Activated CD8-positive, alpha-beta T cell treated with anti-CD3 and anti-CD28 coated beads for 36 hours (primary cell): ENCODE results near the gene NUMBL. TPM values are rescaled to one million over a fixed set of nuclear protein-coding genes. Genes with fewer than 3 reads are reported as not detected.

Experiments used
- ATAC-seq: fragments of 200-7000 bp; cut with Tn5 transposase; one replicate; pipeline ENCODE4 v1.10.0; 2021; ENCODE audit warnings: mild to moderate bottlenecking, moderate library complexity
- CTCF ChIA-PET: fragments of 350-600 bp; sonication (Branson Sonifier 250); formaldehyde crosslinking; loops from one replicate; lab custom pipeline; 2021; ENCODE audit warnings: antibody characterized with exemption; lab: Charles Lee
- POLR2A ChIA-PET: fragments of 350-600 bp; sonication (Branson Sonifier 250); formaldehyde crosslinking; loops from one replicate; lab custom pipeline; 2021; ENCODE audit warnings: antibody characterized with exemption; lab: Charles Lee
- DNase-seq: peaks from one replicate; pipeline ENCODE4 v3.0.0-alpha.2; 2020
- H3K27ac Mint-ChIP-seq: one replicate; pipeline ENCODE4 v1.8.0; 2021; ENCODE audit warnings: mild to moderate bottlenecking, mixed read lengths
- H3K27me3 Mint-ChIP-seq: one replicate; pipeline ENCODE4 v1.8.0; 2021; ENCODE audit warnings: mixed read lengths
- H3K36me3 Mint-ChIP-seq: one replicate; pipeline ENCODE4 v1.8.0; 2021; ENCODE audit warnings: low read depth, mixed read lengths
- H3K4me1 Mint-ChIP-seq: one replicate; pipeline ENCODE4 v1.8.0; 2021; ENCODE audit warnings: low read depth, mixed read lengths
- H3K4me3 Mint-ChIP-seq: one replicate; pipeline ENCODE4 v1.8.0; 2021; ENCODE audit warnings: mild to moderate bottlenecking, moderate library complexity, mixed read lengths
- H3K9me3 Mint-ChIP-seq: one replicate; pipeline ENCODE4 v1.8.0; 2021; ENCODE audit warnings: mixed read lengths
- intact Hi-C: fragments of 100-400 bp; cut with micrococcal nuclease; formaldehyde crosslinking; loops from one replicate; pipeline ENCODE4 v1.10.0; 2022
- total RNA-seq, 2 experiments: library from RNA; stranded (reverse); gene quantifications; one replicate each; pipeline ENCODE4 v1.2.3, GENCODE V29; 2021
- TF ChIP-seq, protein P1 (sequence below): fragments of 200-600 bp; IDR thresholded peaks from one replicate; pipeline ENCODE4 v1.8.0; 2022; ENCODE audit warnings: antibody characterized with exemption, mild to moderate bottlenecking

Gene NUMBL
- total RNA-seq, 2 experiments from 2014 or later, result 13.7 to 17.7 TPM

GRCh38 chr19:40663695-40664692 is 26.5 kb downstream of the NUMBL start:
- POLR2A ChIA-PET, result interaction anchor here (0.8 to 1.7 kb wide), 8 partner anchors 9 to 456 kb away, joined by 3 to 8 read pairs (median 4); partner anchors contain the start of genes ACTMAP and COQ8B
- TF ChIP-seq, protein P1, sequence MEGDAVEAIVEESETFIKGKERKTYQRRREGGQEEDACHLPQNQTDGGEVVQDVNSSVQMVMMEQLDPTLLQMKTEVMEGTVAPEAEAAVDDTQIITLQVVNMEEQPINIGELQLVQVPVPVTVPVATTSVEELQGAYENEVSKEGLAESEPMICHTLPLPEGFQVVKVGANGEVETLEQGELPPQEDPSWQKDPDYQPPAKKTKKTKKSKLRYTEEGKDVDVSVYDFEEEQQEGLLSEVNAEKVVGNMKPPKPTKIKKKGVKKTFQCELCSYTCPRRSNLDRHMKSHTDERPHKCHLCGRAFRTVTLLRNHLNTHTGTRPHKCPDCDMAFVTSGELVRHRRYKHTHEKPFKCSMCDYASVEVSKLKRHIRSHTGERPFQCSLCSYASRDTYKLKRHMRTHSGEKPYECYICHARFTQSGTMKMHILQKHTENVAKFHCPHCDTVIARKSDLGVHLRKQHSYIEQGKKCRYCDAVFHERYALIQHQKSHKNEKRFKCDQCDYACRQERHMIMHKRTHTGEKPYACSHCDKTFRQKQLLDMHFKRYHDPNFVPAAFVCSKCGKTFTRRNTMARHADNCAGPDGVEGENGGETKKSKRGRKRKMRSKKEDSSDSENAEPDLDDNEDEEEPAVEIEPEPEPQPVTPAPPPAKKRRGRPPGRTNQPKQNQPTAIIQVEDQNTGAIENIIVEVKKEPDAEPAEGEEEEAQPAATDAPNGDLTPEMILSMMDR, result no peak
- intact Hi-C loops, result loop anchor here (5.0 kb wide), 3 partner anchors 53 to 153 kb away; partner anchors contain the start of genes COQ8B and ITPKC
- Mint-ChIP-seq H3K9me3 (peaks cover 1% of the 10 kb centered on the region), H3K27me3 (no peaks in the 10 kb centered on the region), H3K4me3 (peak overlapping the region; percentile 69), H3K36me3 (peaks cover 15% of the 10 kb centered on the region), H3K4me1 (peaks cover 21% of the 10 kb centered on the region), H3K27ac (peak overlapping the region; percentile 76)
- ATAC-seq (peak; percentile 21), DNase-seq (peak; percentile 50)
- CTCF ChIA-PET, result interaction anchor here (0.6 to 5.0 kb wide), 37 partner anchors 8 to 599 kb away, joined by 3 to 42 read pairs (median 3); partner anchors contain the start of genes COQ8B, EGLN2, NUMBL and RAB4B

DNA sequence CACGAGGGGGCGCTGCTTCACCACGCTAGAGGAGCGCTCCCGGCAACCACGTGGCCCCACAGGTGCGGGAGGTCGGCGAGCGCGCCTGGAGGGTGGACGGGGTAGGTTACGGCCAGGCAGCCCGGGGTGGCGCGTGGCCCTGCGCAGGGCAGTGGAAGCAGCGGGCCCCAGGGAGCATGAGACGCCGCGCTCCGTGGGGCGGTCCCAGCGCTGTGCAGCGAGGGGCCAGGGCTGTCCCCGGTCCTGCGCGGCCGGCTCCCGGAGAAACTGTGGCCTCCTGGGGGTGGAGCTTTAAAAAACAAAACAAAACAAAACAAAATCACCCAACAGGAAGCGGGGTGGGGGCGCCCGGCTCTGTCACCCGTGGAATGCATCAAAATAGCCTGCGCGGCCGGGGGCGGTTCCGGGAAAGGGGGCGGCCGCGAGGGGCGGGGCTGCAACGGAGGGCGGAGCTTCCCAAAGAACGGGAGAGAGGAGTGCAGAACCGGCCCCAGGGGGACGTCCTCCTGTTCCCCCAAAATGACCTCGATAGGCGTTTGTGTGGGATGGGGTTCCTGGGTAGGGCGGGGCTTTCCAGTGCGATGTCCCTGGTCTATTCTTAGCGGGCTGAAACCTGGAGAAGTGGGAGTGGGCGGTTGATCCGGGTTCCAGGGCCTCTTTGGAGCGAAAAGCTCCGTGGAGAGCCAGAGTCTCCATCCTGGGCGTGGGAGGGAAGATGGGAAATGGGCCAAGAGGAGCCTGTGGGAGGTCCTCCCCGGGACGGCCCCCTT is 27.3 kb downstream of the NUMBL start:
- ChIA-PET CTCF (interaction anchor here (0.6 to 5.0 kb wide), 38 partner anchors 9 to 600 kb away, joined by 3 to 42 read pairs (median 3); partner anchors contain the start of genes COQ8B, EGLN2, NUMBL and RAB4B), POLR2A (interaction anchor here (0.6 to 1.7 kb wide), 10 partner anchors 10 to 457 kb away, joined by 3 to 8 read pairs (median 4); partner anchors contain the start of genes ACTMAP and COQ8B)
- DNase-seq, result peak; percentile 93
- TF ChIP-seq, protein P1, result peak; percentile 58
- ATAC-seq, result peak; percentile 83
- Mint-ChIP-seq H3K27ac (peak overlapping the region; percentile 76), H3K9me3 (no peaks in the 10 kb centered on the region), H3K27me3 (no peaks in the 10 kb centered on the region), H3K4me1 (peaks cover 21% of the 10 kb centered on the region), H3K4me3 (peak overlapping the region; percentile 69), H3K36me3 (peaks cover 7% of the 10 kb centered on the region)
- intact Hi-C loops, result loop anchor here (5.0 kb wide), 3 partner anchors 54 to 154 kb away; partner anchors contain the start of genes COQ8B and ITPKC

- POLR2A ChIA-PET, result no interaction called here
- Mint-ChIP-seq H3K4me3 (no peak overlapping the region), H3K36me3 (no peaks in the 10 kb centered on the region), H3K27me3 (no peaks in the 10 kb centered on the region), H3K9me3 (no peaks in the 10 kb centered on the region), H3K4me1 (peaks cover 20% of the 10 kb centered on the region), H3K27ac (no peak overlapping the region)
- TF ChIP-seq, protein P1, result no peak
- intact Hi-C loops, result loop anchor here (5.0 kb wide), 3 partner anchors 56 to 156 kb away; partner anchors contain the start of genes COQ8B and ITPKC
- ATAC-seq (no peak), DNase-seq (no peak)
- CTCF ChIA-PET, result interaction anchor here (1.1 to 5.0 kb wide), 8 partner anchors 27 to 482 kb away, joined by 3 to 42 read pairs (median 4); no protein-coding TSS in a partner anchor
These were observed 28.8 kb downstream of the NUMBL start for GRCh38 chr19:40661616-40662015.

- Mint-ChIP-seq H3K36me3 (no peaks in the 10 kb centered on the region), H3K4me1 (peaks cover 17% of the 10 kb centered on the region), H3K27ac (no peak overlapping the region), H3K4me3 (no peak overlapping the region), H3K9me3 (no peaks in the 10 kb centered on the region), H3K27me3 (no peaks in the 10 kb centered on the region)
- ATAC-seq, result no peak
- DNase-seq, result no peak
- ChIA-PET CTCF (interaction anchor here (4.7 kb wide), 1 partner anchor 25 kb away, joined by 33 read pairs; no protein-coding TSS in a partner anchor), POLR2A (no interaction called here)
- TF ChIP-seq, protein P1, result no peak
- intact Hi-C loops, result no loop called here
These were observed 30.9 kb downstream of the NUMBL start for GRCh38 chr19:40659566-40659965.
